Caco-2 (cell line): ENCODE data around the gene PTPRN2. TPM values are rescaled to one million over a fixed set of nuclear protein-coding genes. Genes with fewer than 3 reads are reported as not detected.

Experiments
- BruUV-seq: library from RNA; stranded (reverse); fragments of 400-500 nt; replicated peaks from 2 replicates; lab custom pipeline; 2021; lab: Mats Ljungman, UMichigan
- CTCF ChIA-PET: fragments of 300-600 bp; sonication (Branson Sonifier 250); formaldehyde crosslinking; loops from one replicate; lab custom pipeline; 2022; ENCODE audit warnings: antibody characterized with exemption; lab: Charles Lee
- POLR2A ChIA-PET: fragments of 300-600 bp; sonication (Branson Sonifier 250); formaldehyde crosslinking; loops from one replicate; lab custom pipeline; 2022; ENCODE audit warnings: antibody characterized with exemption; lab: Charles Lee
- DNase-seq, 2 experiments: peaks; one replicate each; pipeline versions ENCODE4 v3.0.0 to v3.0.0-alpha.2; 2020 to 2022
- H3K27me3 ChIP-seq: replicated peaks from 2 replicates; pipeline ENCODE4 v1.6.0; 2011; ENCODE audit warnings: low read length; ENCODE audit not compliant: control insufficient read depth, insufficient read depth
- H3K36me3 ChIP-seq: 2 replicates; pipeline ENCODE4 v1.5.1; 2011; ENCODE audit warnings: low read length; ENCODE audit not compliant: control insufficient read depth, insufficient read depth
- H3K4me1 ChIP-seq: fragments of 250-450 bp; sonication (Bioruptor Pico); 2 replicates; pipeline ENCODE4 v1.5.1; 2020; ENCODE audit warnings: mild to moderate bottlenecking
- H3K4me3 ChIP-seq: 2 replicates; pipeline ENCODE4 v1.5.1; 2011; ENCODE audit warnings: low read depth, mild to moderate bottlenecking, control low read depth, low read length
- H3K9me3 ChIP-seq: fragments of 250-450 bp; sonication (Bioruptor Pico); 2 replicates; pipeline ENCODE4 v1.5.1; 2020; ENCODE audit warnings: mild to moderate bottlenecking, moderate library complexity
- H3K27ac Mint-ChIP-seq: one replicate; pipeline ENCODE4 v1.8.0; 2022; ENCODE audit warnings: mixed read lengths; ENCODE audit not compliant: unreplicated experiment
- H3K27me3 Mint-ChIP-seq: one replicate; pipeline ENCODE4 v1.8.0; 2022; ENCODE audit warnings: mixed read lengths; ENCODE audit not compliant: insufficient read depth, unreplicated experiment
- H3K36me3 Mint-ChIP-seq: one replicate; pipeline ENCODE4 v1.8.0; 2022; ENCODE audit warnings: mild to moderate bottlenecking, mixed read lengths; ENCODE audit not compliant: insufficient read depth, unreplicated experiment
- H3K4me1 Mint-ChIP-seq: one replicate; pipeline ENCODE4 v1.8.0; 2022; ENCODE audit warnings: low read depth, mixed read lengths; ENCODE audit not compliant: unreplicated experiment
- H3K4me3 Mint-ChIP-seq: one replicate; pipeline ENCODE4 v1.8.0; 2022; ENCODE audit warnings: mild to moderate bottlenecking, moderate library complexity, mixed read lengths; ENCODE audit not compliant: unreplicated experiment
- H3K9me3 Mint-ChIP-seq: one replicate; pipeline ENCODE4 v1.8.0; 2022; ENCODE audit warnings: mixed read lengths; ENCODE audit not compliant: unreplicated experiment
- CTCF ChIP-seq, 2 experiments: fragments of 200-600 bp in 1 of 2; IDR thresholded peaks; 1 replicate in 1 of 2; 2 replicates in 1 of 2; pipeline versions ENCODE4 v1.5.1 to v1.8.0; 2011 to 2022; ENCODE audit warnings: antibody characterized with exemption in 1 of 2, control low read depth in 1 of 2, inconsistent platforms in 1 of 2, low read depth in 1 of 2, low read length in 1 of 2, mild to moderate bottlenecking in 1 of 2, moderate library complexity in 1 of 2; ENCODE audit not compliant: insufficient read depth in 1 of 2, severe bottlenecking in 1 of 2, unreplicated experiment in 1 of 2
- intact Hi-C: fragments of 100-400 bp; cut with micrococcal nuclease; formaldehyde crosslinking; loops from one replicate; pipeline ENCODE4 v1.10.0; 2022; ENCODE audit not compliant: unreplicated experiment
- total RNA-seq: library from RNA; stranded (reverse); gene quantifications from 2 replicates; pipeline ENCODE4 v1.2.3, GENCODE V29; 2022

PTPRN2 gene
- total RNA-seq, 1 experiment from 2014 or later = 1.4 TPM

- Histone ChIP-seq H3K4me3 (no peak overlapping the region), H3K4me1 (no peaks in the 10 kb centered on the region), H3K36me3 (no peaks in the 10 kb centered on the region), H3K27me3 (no peaks in the 10 kb centered on the region), H3K9me3 (peaks cover 12% of the 10 kb centered on the region; the same call in 1 of the 2 replicates)
- Mint-ChIP-seq H3K27me3 (no peaks in the 10 kb centered on the region), H3K27ac (no peak overlapping the region), H3K4me3 (no peak overlapping the region), H3K4me1 (no peaks in the 10 kb centered on the region), H3K36me3 (no peaks in the 10 kb centered on the region), H3K9me3 (peaks cover 43% of the 10 kb centered on the region)
- DNase-seq = no peak
- ChIA-PET CTCF (no interaction called here), POLR2A (no interaction called here)
- BruUV-seq = no TSS peak
- intact Hi-C loops = no loop called here
- TF ChIP-seq CTCF (IDR thresholded peaks at IDR 0.05; ENCODE audit: insufficient read depth in 1 of 2, low read depth in 1 of 2, low read length in 1 of 2, severe bottlenecking in 1 of 2, unreplicated experiment in 1 of 2) = no peak
Measured at GRCh38 chr7:158186406-158186805, 401.2 kb downstream of the PTPRN2 start.

GRCh38 chr7:158185653-158186052 is 402.0 kb downstream of the PTPRN2 start:
- Mint-ChIP-seq H3K27ac (no peak overlapping the region), H3K27me3 (no peaks in the 10 kb centered on the region), H3K36me3 (no peaks in the 10 kb centered on the region), H3K4me3 (no peak overlapping the region), H3K4me1 (no peaks in the 10 kb centered on the region), H3K9me3 (peaks cover 47% of the 10 kb centered on the region)
- no peaks in the 10 kb centered on the region for H3K36me3 ChIP-seq
- intact Hi-C loops = no loop called here
- BruUV-seq = no TSS peak
- H3K4me1 ChIP-seq = no peaks in the 10 kb centered on the region
- ChIA-PET POLR2A (no interaction called here), CTCF (no interaction called here)
- H3K9me3 ChIP-seq = 0 out of 2 replicates have a peak, but pooled peaks cover 9% of the 10 kb centered on the region
- no peaks in the 10 kb centered on the region for H3K27me3 ChIP-seq
- TF ChIP-seq CTCF (IDR thresholded peaks at IDR 0.05; ENCODE audit: insufficient read depth in 1 of 2, low read depth in 1 of 2, low read length in 1 of 2, severe bottlenecking in 1 of 2, unreplicated experiment in 1 of 2) = no peak
- no peak for DNase-seq
- no peak overlapping the region for H3K4me3 ChIP-seq

GRCh38 chr7:158183431-158183830 is 404.2 kb downstream of the PTPRN2 start:
- no peaks in the 10 kb centered on the region for H3K4me1 ChIP-seq
- Mint-ChIP-seq H3K4me3 (no peak overlapping the region), H3K27me3 (no peaks in the 10 kb centered on the region), H3K27ac (no peak overlapping the region), H3K4me1 (no peaks in the 10 kb centered on the region), H3K9me3 (peaks cover 38% of the 10 kb centered on the region), H3K36me3 (no peaks in the 10 kb centered on the region)
- H3K27me3 ChIP-seq = no peaks in the 10 kb centered on the region
- ChIA-PET POLR2A (no interaction called here), CTCF (no interaction called here)
- intact Hi-C loops = no loop called here
- H3K36me3 ChIP-seq = no peaks in the 10 kb centered on the region
- no peak overlapping the region for H3K4me3 ChIP-seq
- no peak for DNase-seq
- BruUV-seq = no TSS peak
- no peak for TF ChIP-seq CTCF (IDR thresholded peaks at IDR 0.05; ENCODE audit: insufficient read depth in 1 of 2, low read depth in 1 of 2, low read length in 1 of 2, severe bottlenecking in 1 of 2, unreplicated experiment in 1 of 2)
- peaks cover 4% of the 10 kb centered on the region; the same call in 1 of the 2 replicates for H3K9me3 ChIP-seq
